Measurements from ENCODE around the gene FUT2. TPM values are rescaled to one million over a fixed set of nuclear protein-coding genes. Genes with fewer than 3 reads are reported as not detected.

The FUT2 gene
- total and polyA plus RNA-seq, 2 of the 13 experiments (the other 11 are each of a cell fraction or from before 2014, with no cell fraction given) = 0.07 TPM; not detected in 1

GRCh38 chr19:48720613-48721296 is 25.0 kb downstream of the FUT2 start (continued):
- TF ChIP-seq MNT (IDR thresholded peaks at IDR 0.05) = peak; percentile 37; the same call in 1 of the 2 replicates
- peak; percentile 98 for TF ChIP-seq NFYC (CRISPR knock-in tag; IDR thresholded peaks at IDR 0.05)
- TF ChIP-seq KAT8 (CRISPR knock-in tag; IDR thresholded peaks at IDR 0.05) = peak; percentile 41; the same call in 1 of the 2 replicates
- TF ChIP-seq E2F1 (CRISPR knock-in tag; IDR thresholded peaks at IDR 0.05) = peak; percentile 98
- TF ChIP-seq ELF3 (CRISPR knock-in tag; IDR thresholded peaks at IDR 0.05) = 0 out of 2 replicates have a peak, but pooled peaks have one; percentile 16
- TF ChIP-seq SMAD3 (CRISPR knock-in tag; IDR thresholded peaks at IDR 0.05) = 0 out of 2 replicates have a peak, but pooled peaks have one; percentile 37
- TF ChIP-seq FOXK1 (CRISPR knock-in tag; IDR thresholded peaks at IDR 0.05; ENCODE audit: borderline replicate concordance, low read depth) = peak; percentile 60
- TF ChIP-seq PHF8 (CRISPR knock-in tag; IDR thresholded peaks at IDR 0.05) = peak; percentile 67

- TF ChIP-seq XRCC5 (optimal IDR thresholded peaks at IDR 0.05; ENCODE audit: low read length) (no peak), MTERF4 (CRISPR knock-in tag; IDR thresholded peaks at IDR 0.05) (no peak), TERF1 (CRISPR knock-in tag; IDR thresholded peaks at IDR 0.05) (no peak), ZC3H4 (CRISPR knock-in tag; IDR thresholded peaks at IDR 0.05; ENCODE audit: borderline replicate concordance) (no peak), ZNF790 (CRISPR knock-in tag; IDR thresholded peaks at IDR 0.05; ENCODE audit: borderline replicate concordance) (no peak), ZNF362 (CRISPR knock-in tag; IDR thresholded peaks at IDR 0.05; ENCODE audit: borderline replicate concordance) (no peak), ZIK1 (CRISPR knock-in tag; IDR thresholded peaks at IDR 0.05; ENCODE audit: borderline replicate concordance, low read depth) (no peak), ZNF44 (CRISPR knock-in tag; IDR thresholded peaks at IDR 0.05) (no peak)
- ATAC-seq = no peak
- BruUV-seq (replicated peaks) = no TSS peak
Measured at GRCh38 chr19:48722196-48722708, 26.5 kb downstream of the FUT2 start.

More at GRCh38 chr19:48722196-48722708, 26.5 kb downstream of the FUT2 start:
- DNase-seq (ENCODE audit: low spot score) (no peak), FAIRE-seq (no peak)
- Histone ChIP-seq H3K27me3 (ENCODE audit: control insufficient read depth in 1 of 2, insufficient read depth in 2 of 2, low read length in 2 of 2) (no peaks in the 10 kb centered on the region; a peak in 1 of 5 replicates), H3K4me1 (ENCODE audit: insufficient read depth, low read length) (peaks cover 46% of the 10 kb centered on the region), H3K36me3 (replicated peaks in 1 of 2; ENCODE audit: control insufficient read depth in 1 of 2, insufficient read depth in 2 of 2, low read length in 2 of 2) (no peaks in the 10 kb centered on the region), H3K79me2 (ENCODE audit: insufficient read depth, low read length) (no peaks in the 10 kb centered on the region), H2AFZ (ENCODE audit: low read length) (no peak overlapping the region), H3K4me2 (ENCODE audit: low read depth, low read length) (no peak overlapping the region), H3K9me3 (ENCODE audit: low read length) (no peaks in the 10 kb centered on the region), H3K4me3 (replicated peaks in 1 of 3; ENCODE audit: insufficient read depth in 1 of 3, low read depth in 2 of 3, low read length in 3 of 3) (no peak overlapping the region), H3K27ac (ENCODE audit: extremely low read length, insufficient read depth, low read length) (no peak overlapping the region), H4K20me1 (ENCODE audit: insufficient read depth, low read length) (no peaks in the 10 kb centered on the region), H3K9ac (ENCODE audit: insufficient read depth, low read depth, low read length) (no peak overlapping the region)
- intact Hi-C loops (cut with micrococcal nuclease; ENCODE audit: unreplicated experiment) (no loop called here), in situ Hi-C loops (cut with HindIII; ENCODE audit: extremely low pct_ligation_motif_present, low pct_unique_long_range_greater_than_20kb) (no loop called here)
- CTCF ChIA-PET (ENCODE audit: low intra/inter-chr PET ratio, low total read pairs) = no interaction called here
- POLR2A ChIA-PET = no interaction called here
- WGBS (ENCODE audit: low lambda C conversion rate) = 83% methylated on average over 11 of the region's 11 CpGs
